ENCODE measurements around the gene PHF21A.
"Not testable (repeated sequence)": the region's sequence is repeated elsewhere in the genome, so short reads cannot be mapped to it uniquely, and the experiment has no call there.

Gene PHF21A

GRCh38 chr11:45905095-45905494 lies 216.2 kb downstream of the PHF21A start:
- no peak for DNase-seq (ENCODE audit: extremely low spot score)
- ChIA-PET POLR2A (no interaction called here), CTCF (no interaction called here)
- TF ChIP-seq NFRKB (IDR thresholded peaks at IDR 0.05) (no peak), SUZ12 (IDR thresholded peaks at IDR 0.05) (no peak), TARDBP (IDR thresholded peaks at IDR 0.05) (no peak), PKNOX1 (IDR thresholded peaks at IDR 0.05) (no peak), LEF1 (IDR thresholded peaks at IDR 0.05; ENCODE audit: borderline replicate concordance) (no peak), ELF4 (IDR thresholded peaks at IDR 0.05) (no peak), FOXM1 (IDR thresholded peaks at IDR 0.05; ENCODE audit: borderline replicate concordance) (no peak), FOXA1 (IDR thresholded peaks at IDR 0.05) (no peak), FOXK2 (IDR thresholded peaks at IDR 0.05) (no peak), CTBP1 (IDR thresholded peaks at IDR 0.05; ENCODE audit: borderline replicate concordance) (no peak), L3MBTL2 (conservative IDR thresholded peaks at IDR 0.05) (no peak), BHLHE40 (IDR thresholded peaks at IDR 0.05; ENCODE audit: borderline replicate concordance) (no peak), ZNF384 (IDR thresholded peaks at IDR 0.05) (no peak), SP1 (IDR thresholded peaks at IDR 0.05) (no peak), ARNT (IDR thresholded peaks at IDR 0.05) (no peak), HDGF (IDR thresholded peaks at IDR 0.05; ENCODE audit: borderline replicate concordance) (no peak)

- DNase-seq (ENCODE audit: extremely low spot score) = no peak
- POLR2A ChIA-PET = no interaction called here
- TF ChIP-seq ELF4 (IDR thresholded peaks at IDR 0.05) (no peak), LEF1 (IDR thresholded peaks at IDR 0.05; ENCODE audit: borderline replicate concordance) (no peak), TARDBP (IDR thresholded peaks at IDR 0.05) (no peak), NFRKB (IDR thresholded peaks at IDR 0.05) (no peak), SP1 (IDR thresholded peaks at IDR 0.05) (no peak), ARNT (IDR thresholded peaks at IDR 0.05) (no peak), BHLHE40 (IDR thresholded peaks at IDR 0.05; ENCODE audit: borderline replicate concordance) (no peak), CTBP1 (IDR thresholded peaks at IDR 0.05; ENCODE audit: borderline replicate concordance) (no peak), FOXM1 (IDR thresholded peaks at IDR 0.05; ENCODE audit: borderline replicate concordance) (no peak), FOXK2 (IDR thresholded peaks at IDR 0.05) (no peak), SUZ12 (IDR thresholded peaks at IDR 0.05) (no peak)
- CTCF ChIA-PET = no interaction called here
These were observed 216.8 kb downstream of the PHF21A start for GRCh38 chr11:45904309-45904915.

DNA sequence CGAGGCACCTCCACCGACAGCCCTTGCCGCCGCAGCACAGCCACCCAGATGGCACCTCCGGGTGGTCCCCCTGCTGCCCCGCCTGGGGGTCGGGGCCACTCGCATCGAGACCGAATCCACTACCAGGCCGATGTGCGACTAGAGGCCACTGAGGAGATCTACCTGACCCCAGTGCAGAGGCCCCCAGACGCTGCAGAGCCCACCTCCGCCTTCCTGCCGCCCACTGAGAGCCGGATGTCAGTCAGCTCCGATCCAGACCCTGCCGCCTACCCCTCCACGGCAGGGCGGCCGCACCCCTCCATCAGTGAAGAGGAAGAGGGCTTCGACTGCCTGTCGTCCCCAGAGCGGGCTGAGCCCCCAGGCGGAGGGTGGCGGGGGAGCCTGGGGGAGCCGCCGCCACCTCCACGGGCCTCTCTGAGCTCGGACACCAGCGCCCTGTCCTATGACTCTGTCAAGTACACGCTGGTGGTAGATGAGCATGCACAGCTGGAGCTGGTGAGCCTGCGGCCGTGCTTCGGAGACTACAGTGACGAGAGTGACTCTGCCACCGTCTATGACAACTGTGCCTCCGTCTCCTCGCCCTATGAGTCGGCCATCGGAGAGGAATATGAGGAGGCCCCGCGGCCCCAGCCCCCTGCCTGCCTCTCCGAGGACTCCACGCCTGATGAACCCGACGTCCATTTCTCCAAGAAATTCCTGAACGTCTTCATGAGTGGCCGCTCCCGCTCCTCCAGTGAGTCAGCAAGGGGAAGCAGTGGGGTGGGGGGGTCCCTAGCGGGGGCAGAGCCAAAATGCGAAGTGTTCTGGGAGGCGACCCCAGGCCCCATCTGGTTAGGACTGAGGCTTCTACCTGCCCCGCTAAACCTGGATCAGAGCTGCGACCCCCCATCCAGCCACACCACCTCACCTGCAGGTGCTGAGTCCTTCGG lies 218.5 kb downstream of the PHF21A start:
- no peak for DNase-seq (ENCODE audit: extremely low spot score)
- ChIA-PET POLR2A (no interaction called here), CTCF (no interaction called here)
- TF ChIP-seq BHLHE40 (IDR thresholded peaks at IDR 0.05; ENCODE audit: borderline replicate concordance) = no peak
- no peak for TF ChIP-seq ZNF384 (IDR thresholded peaks at IDR 0.05)
- no peak for TF ChIP-seq L3MBTL2 (conservative IDR thresholded peaks at IDR 0.05)
- no peak for TF ChIP-seq LEF1 (IDR thresholded peaks at IDR 0.05; ENCODE audit: borderline replicate concordance)
- TF ChIP-seq TARDBP (IDR thresholded peaks at IDR 0.05) = no peak
- no peak for TF ChIP-seq FOXK2 (IDR thresholded peaks at IDR 0.05)
- TF ChIP-seq NFRKB (IDR thresholded peaks at IDR 0.05) = no peak
- TF ChIP-seq HDGF (IDR thresholded peaks at IDR 0.05; ENCODE audit: borderline replicate concordance) = no peak
- TF ChIP-seq ARNT (IDR thresholded peaks at IDR 0.05) = no peak
- TF ChIP-seq SUZ12 (IDR thresholded peaks at IDR 0.05) = no peak
- no peak for TF ChIP-seq ELF4 (IDR thresholded peaks at IDR 0.05)
- no peak for TF ChIP-seq PKNOX1 (IDR thresholded peaks at IDR 0.05)
- TF ChIP-seq FOXA1 (IDR thresholded peaks at IDR 0.05) = no peak
- TF ChIP-seq CTBP1 (IDR thresholded peaks at IDR 0.05; ENCODE audit: borderline replicate concordance) = no peak
- TF ChIP-seq FOXM1 (IDR thresholded peaks at IDR 0.05; ENCODE audit: borderline replicate concordance) = no peak
- no peak for TF ChIP-seq SP1 (IDR thresholded peaks at IDR 0.05)

GRCh38 chr11:45901626-45902025 lies 219.6 kb downstream of the PHF21A start:
- ChIA-PET POLR2A (interaction anchor here (1.6 kb wide), 1 partner anchor 16 kb away, joined by 3 read pairs; the partner anchor contains the start of gene PEX16), CTCF (interaction anchor here (0.9 kb wide), 1 partner anchor 482 kb away, joined by 3 read pairs; no protein-coding TSS in a partner anchor)
- DNase-seq (ENCODE audit: extremely low spot score) = no peak
- no peak for TF ChIP-seq L3MBTL2 (conservative IDR thresholded peaks at IDR 0.05)
- TF ChIP-seq SUZ12 (IDR thresholded peaks at IDR 0.05) = no peak
- TF ChIP-seq TARDBP (IDR thresholded peaks at IDR 0.05) = no peak
- TF ChIP-seq ELF4 (IDR thresholded peaks at IDR 0.05) = no peak
- TF ChIP-seq BHLHE40 (IDR thresholded peaks at IDR 0.05; ENCODE audit: borderline replicate concordance) = no peak
- TF ChIP-seq SP1 (IDR thresholded peaks at IDR 0.05) = no peak
- no peak for TF ChIP-seq LEF1 (IDR thresholded peaks at IDR 0.05; ENCODE audit: borderline replicate concordance)
- TF ChIP-seq FOXK2 (IDR thresholded peaks at IDR 0.05) = no peak
- no peak for TF ChIP-seq NFRKB (IDR thresholded peaks at IDR 0.05)
- no peak for TF ChIP-seq HDGF (IDR thresholded peaks at IDR 0.05; ENCODE audit: borderline replicate concordance)
- no peak for TF ChIP-seq ZNF384 (IDR thresholded peaks at IDR 0.05)
- TF ChIP-seq FOXA1 (IDR thresholded peaks at IDR 0.05) = no peak
- no peak for TF ChIP-seq CTBP1 (IDR thresholded peaks at IDR 0.05; ENCODE audit: borderline replicate concordance)

DNA sequence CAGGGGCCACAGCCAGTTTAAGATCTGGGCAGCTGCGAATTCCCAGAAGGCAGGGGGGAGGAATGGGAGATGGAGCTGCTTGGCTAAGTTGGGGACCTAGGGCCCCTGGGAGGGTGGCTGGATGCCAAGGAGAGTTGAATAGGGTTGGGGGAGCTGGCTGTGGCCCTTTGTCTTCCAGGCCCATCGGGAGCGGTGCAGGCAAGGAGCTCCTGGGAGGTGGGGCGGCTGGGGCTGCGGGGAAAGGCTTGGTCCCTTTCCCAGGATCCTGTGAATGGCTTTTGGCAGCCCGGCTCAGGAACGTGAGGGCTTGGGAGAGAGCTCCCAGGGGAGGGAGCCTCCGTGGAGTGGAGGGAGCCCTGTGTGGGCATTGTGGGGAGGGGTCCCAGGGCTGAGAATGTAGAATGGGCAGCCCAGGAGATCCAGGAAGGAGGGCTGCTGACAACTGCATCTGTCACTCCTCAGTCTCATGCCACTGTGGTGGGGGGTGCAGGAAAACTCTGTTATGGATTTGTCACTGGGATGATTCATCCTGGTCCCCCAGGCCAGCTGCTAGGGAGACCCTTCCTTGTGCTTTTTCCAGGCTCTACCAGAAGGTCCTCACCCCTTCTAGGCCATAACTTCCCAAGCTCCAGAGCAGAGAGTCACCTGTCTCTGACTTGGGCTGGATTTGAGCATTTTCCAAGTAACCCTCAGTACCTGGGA lies 220.2 kb downstream of the PHF21A start:
- ChIA-PET POLR2A (interaction anchor here (0.7 to 1.6 kb wide), 3 partner anchors 14 to 489 kb away, joined by 3 read pairs; partner anchors contain the start of gene PEX16), CTCF (interaction anchor here (0.9 kb wide), 2 partner anchors 28 to 482 kb away, joined by 3 to 5 read pairs; no protein-coding TSS in a partner anchor)
- no peak for DNase-seq (ENCODE audit: extremely low spot score)
- TF ChIP-seq NFRKB (IDR thresholded peaks at IDR 0.05) = no peak
- no peak for TF ChIP-seq FOXA1 (IDR thresholded peaks at IDR 0.05)
- no peak for TF ChIP-seq ELF4 (IDR thresholded peaks at IDR 0.05)
- no peak for TF ChIP-seq HDGF (IDR thresholded peaks at IDR 0.05; ENCODE audit: borderline replicate concordance)
- no peak for TF ChIP-seq FOXM1 (IDR thresholded peaks at IDR 0.05; ENCODE audit: borderline replicate concordance)
- TF ChIP-seq L3MBTL2 (conservative IDR thresholded peaks at IDR 0.05) = no peak
- no peak for TF ChIP-seq PKNOX1 (IDR thresholded peaks at IDR 0.05)
- no peak for TF ChIP-seq BHLHE40 (IDR thresholded peaks at IDR 0.05; ENCODE audit: borderline replicate concordance)
- no peak for TF ChIP-seq CTBP1 (IDR thresholded peaks at IDR 0.05; ENCODE audit: borderline replicate concordance)
- no peak for TF ChIP-seq ZNF384 (IDR thresholded peaks at IDR 0.05)
- TF ChIP-seq SUZ12 (IDR thresholded peaks at IDR 0.05) = no peak
- no peak for TF ChIP-seq FOXK2 (IDR thresholded peaks at IDR 0.05)
- no peak for TF ChIP-seq SP1 (IDR thresholded peaks at IDR 0.05)
- no peak for TF ChIP-seq ARNT (IDR thresholded peaks at IDR 0.05)
- no peak for TF ChIP-seq TARDBP (IDR thresholded peaks at IDR 0.05)
- no peak for TF ChIP-seq LEF1 (IDR thresholded peaks at IDR 0.05; ENCODE audit: borderline replicate concordance)

- ChIA-PET CTCF (interaction anchor here (0.9 kb wide), 1 partner anchor 27 kb away, joined by 5 read pairs; no protein-coding TSS in a partner anchor), POLR2A (interaction anchor here (1.3 to 1.6 kb wide), 2 partner anchors 15 to 17 kb away, joined by 3 read pairs; partner anchors contain the start of gene PEX16)
- not testable (repeated sequence) for DNase-seq (ENCODE audit: extremely low spot score)
These were observed 221.0 kb downstream of the PHF21A start for GRCh38 chr11:45900175-45900800.
